ENCODE results near the gene MTRR.
A peak's percentile ranks its signal among the peaks of the same experiment; 100 is the strongest.

DNA sequence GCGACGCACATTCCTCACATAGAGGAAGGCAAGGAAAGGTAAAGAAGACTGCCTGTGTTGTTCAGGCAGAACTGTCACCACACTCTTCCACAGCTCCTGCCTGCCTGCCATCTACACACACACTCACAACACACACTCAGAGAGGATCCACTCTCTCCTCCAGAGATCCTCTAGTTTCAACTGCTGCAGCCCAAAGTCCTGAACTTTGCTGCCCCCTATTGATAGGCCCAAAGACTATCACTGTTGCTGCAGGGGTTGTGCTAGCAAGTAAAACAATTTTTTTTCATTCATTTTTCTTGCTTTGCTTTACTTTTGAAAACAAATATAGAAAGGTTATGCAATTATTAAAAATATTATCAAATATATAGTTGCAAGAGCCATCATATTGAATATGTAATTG is 12.1 kb upstream of the MTRR start:
- TF ChIP-seq, protein P1, sequence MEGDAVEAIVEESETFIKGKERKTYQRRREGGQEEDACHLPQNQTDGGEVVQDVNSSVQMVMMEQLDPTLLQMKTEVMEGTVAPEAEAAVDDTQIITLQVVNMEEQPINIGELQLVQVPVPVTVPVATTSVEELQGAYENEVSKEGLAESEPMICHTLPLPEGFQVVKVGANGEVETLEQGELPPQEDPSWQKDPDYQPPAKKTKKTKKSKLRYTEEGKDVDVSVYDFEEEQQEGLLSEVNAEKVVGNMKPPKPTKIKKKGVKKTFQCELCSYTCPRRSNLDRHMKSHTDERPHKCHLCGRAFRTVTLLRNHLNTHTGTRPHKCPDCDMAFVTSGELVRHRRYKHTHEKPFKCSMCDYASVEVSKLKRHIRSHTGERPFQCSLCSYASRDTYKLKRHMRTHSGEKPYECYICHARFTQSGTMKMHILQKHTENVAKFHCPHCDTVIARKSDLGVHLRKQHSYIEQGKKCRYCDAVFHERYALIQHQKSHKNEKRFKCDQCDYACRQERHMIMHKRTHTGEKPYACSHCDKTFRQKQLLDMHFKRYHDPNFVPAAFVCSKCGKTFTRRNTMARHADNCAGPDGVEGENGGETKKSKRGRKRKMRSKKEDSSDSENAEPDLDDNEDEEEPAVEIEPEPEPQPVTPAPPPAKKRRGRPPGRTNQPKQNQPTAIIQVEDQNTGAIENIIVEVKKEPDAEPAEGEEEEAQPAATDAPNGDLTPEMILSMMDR (IDR thresholded peaks at IDR 0.05) = peak; percentile 76
- TF ChIP-seq POLR2AphosphoS5 (IDR thresholded peaks at IDR 0.05; ENCODE audit: low read depth, low read length) = no peak
- TF ChIP-seq SIN3A (IDR thresholded peaks at IDR 0.05; ENCODE audit: borderline replicate concordance, insufficient read depth, low read depth, low read length) = no peak
- no peak for TF ChIP-seq TCF7L2 (IDR thresholded peaks at IDR 0.05; ENCODE audit: low read depth, low read length)
- TF ChIP-seq REST (IDR thresholded peaks at IDR 0.05; ENCODE audit: insufficient read depth in 1 of 2, low read depth in 2 of 2, low read length in 1 of 2) = no peak
